Measurements from ENCODE around the gene SPTB.

Gene SPTB

GRCh38 chr14:64763801-64764621 is 115.7 kb downstream of the SPTB start:
- peak in 2 of 3 experiments; percentile 38 to 48 for DNase-seq

GRCh38 chr14:64763085-64763782 is 116.5 kb downstream of the SPTB start:
- DNase-seq, result no peak

DNA sequence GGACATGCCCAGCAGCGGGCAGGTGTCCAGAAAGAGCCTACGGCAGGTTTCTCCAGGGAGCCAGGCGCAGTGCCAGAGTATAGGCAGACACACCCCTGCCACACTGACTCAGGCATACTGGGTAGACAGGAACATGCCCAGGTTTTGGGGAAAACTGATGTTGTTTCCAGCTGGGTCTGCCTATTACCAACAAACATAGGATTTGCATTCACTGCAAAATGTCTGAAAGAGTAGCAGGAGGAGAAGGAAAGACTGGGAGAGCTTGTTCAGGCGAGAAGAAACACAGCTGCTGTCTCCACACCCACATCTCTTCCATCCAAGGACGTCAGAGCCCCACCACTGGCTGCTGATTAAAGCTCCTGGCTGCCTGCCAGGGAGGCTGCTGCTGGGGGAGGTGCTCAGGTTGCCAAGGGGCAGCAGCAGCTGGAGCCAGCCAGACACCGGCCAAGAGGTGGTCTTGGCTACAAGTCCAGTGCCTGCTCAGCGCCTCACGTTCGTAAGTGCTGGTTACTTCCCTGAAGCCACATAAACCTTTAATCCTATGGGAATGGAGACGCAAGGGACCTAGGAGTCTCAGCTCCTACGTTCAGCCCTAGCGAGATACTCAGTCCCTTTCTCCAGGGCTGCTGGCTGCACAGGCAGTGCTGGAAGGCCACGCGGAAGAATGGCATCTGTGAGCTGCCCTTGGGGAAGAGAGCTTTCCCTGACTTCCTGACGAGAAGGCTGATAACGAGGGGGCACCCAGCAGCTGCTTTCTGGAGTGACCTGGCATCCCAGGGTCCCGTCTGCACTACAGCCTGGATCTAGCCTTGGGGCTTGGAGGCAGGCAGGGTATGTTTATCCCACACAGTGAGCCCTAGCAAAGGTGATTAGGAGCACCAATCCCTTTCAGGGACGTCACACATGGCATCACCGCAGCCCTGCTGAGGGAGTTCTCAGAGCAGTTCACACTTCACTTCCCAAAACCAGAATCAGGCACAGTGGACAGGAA is 117.4 kb downstream of the SPTB start:
- peak; percentile 82 to 92 (median 92) for DNase-seq

DNA sequence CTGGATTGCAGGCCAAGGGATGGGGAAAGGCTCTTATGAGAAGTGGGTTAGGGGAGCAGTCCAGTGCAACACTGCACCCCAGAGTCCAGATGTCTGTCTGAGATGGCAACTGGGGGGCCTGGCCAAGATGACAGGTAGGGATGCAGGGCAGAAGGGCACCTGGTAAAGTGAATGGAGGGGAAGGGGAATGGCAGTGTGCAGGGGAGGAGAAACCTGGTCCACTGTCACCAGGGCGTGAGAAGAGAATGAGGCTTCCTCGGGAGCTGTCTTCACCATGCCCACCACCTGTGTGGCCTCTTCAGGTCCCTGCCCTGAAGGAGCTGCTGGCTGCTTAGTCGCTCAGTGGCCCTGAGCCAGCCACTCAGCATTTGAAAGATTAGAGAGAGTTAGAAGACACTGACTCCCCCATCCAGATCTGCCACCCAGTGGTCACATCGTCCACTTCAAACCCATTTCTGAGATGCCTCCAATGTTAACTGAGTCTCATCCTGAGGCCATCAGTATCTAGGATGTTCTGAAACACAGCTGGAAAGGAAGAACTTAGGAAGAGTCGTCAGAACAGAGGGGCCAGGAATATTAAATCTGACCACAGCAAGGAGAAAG is 118.2 kb downstream of the SPTB start:
- no peak for DNase-seq

- DNase-seq, result peak in 1 of 3 experiments; percentile 1
Measured at GRCh38 chr14:64760916-64761315, 118.8 kb downstream of the SPTB start.

GRCh38 chr14:64760146-64760755 is 119.5 kb downstream of the SPTB start:
- peak; percentile 18 to 22 (median 20) for DNase-seq

DNA sequence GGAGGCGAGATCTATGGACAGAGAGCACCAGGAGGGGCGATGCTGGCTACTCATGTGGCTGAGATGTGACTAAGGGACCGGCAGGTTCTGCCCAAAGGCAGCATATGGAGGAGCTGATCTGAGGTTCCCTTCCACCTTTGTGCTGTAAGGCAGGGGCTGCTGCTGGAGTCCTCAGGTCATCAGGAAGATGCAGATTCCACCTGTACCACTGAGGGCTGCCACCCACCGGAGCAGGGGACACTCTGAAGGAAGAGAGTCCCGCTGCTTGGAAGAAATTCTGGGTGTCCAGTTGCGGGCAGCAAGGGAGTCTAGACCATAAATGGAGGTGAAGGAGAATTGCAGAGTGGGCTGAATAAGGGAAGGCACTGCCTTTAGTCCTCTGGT is 120.2 kb downstream of the SPTB start:
- DNase-seq, result no peak

- peak in 1 of 3 experiments; percentile 1 for DNase-seq
Measured at GRCh38 chr14:64758691-64759554, 120.8 kb downstream of the SPTB start.

- DNase-seq, result peak in 2 of 3 experiments; percentile 24 to 42
Measured at GRCh38 chr14:64758025-64758521, 121.6 kb downstream of the SPTB start.

DNA sequence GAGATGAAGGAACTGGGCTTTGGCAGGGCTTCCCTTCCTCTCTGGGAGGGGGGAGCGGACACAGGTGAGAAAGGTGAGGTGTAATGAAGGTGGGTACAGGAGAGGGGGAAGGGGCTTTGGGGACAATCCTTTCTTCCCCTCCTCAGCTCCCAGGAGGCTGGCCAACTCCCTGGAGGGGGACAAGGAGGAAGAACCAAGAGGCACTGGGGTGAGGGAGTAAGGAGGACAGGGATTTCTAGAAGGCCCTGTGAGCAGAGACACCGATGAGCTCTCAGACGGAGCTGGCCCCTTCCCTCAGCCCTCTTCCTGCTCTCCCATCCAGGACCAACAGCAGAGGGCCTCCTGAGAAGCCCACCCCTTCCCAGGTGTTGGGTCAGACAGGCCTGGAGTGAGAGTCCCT is 122.1 kb downstream of the SPTB start:
- DNase-seq, result no peak

- no peak for DNase-seq
Measured at GRCh38 chr14:64756712-64757111, 123.0 kb downstream of the SPTB start.

- peak in 1 of 3 experiments; percentile 79 for DNase-seq
Measured at GRCh38 chr14:64755781-64756221, 123.9 kb downstream of the SPTB start.

- DNase-seq, result no peak
Measured at GRCh38 chr14:64754685-64755084, 125.0 kb downstream of the SPTB start.

- no peak for DNase-seq
Measured at GRCh38 chr14:64753999-64754398, 125.7 kb downstream of the SPTB start.

DNA sequence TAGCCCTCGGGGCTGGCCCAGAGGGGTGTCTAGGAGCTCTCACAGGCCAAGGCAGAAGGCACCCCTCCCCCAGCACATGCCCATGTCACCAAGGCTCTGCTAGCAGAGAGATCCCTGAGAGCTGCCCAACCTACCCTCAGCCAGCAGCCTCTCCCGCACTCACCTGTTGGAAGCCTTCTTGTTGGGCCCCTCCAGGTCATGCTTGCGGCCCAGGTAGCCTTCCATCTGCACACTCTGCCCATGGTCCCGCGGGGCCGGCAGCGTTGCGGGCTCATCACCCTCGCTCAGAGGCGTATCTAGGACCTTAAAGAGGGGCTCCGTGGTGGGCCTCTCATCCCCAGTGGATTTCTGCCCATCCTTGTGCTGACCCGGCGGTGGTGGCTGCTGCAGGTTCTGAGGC is 126.3 kb downstream of the SPTB start:
- no peak for DNase-seq

DNA sequence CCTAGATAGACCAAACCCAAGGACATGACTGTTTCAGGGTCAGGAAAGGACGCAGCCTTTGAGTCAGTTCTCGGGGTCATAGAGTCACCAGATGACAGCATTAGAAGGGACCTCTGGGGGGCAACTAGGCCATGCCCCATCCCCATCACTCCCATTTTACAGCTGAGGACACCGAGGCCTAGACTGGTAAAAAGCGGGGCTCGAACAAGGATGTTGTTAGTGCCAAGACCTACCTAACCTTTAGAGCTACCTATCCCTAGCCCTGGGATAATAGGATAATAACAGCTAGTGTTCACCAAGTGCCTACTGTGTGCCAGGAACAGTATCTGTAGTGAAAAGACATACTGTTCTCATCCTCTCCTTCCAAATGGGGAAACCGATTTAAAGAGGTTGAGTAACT is 126.8 kb downstream of the SPTB start:
- no peak for DNase-seq

- DNase-seq, result no peak
Measured at GRCh38 chr14:64748995-64749714, 130.6 kb downstream of the SPTB start.

DNA sequence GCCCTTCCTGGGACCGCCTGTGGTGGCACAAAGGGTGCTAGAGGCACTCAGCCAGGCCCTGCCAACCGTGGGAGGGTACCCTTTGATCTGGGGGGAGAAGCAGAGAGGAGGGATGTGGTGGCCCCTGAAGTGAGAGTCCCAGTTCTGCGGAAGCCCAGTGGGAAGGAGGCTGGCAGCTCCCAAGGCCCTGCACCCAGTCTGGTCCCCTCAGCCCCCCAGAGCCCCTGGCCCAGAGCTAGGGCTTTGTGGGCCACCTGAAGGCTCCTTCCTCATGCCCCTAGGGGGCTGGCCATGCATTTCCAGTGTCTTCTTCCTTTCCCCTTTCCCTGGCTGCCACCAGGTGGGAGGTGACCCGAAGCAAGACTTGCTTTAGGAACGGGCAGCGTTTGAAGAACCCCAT is 131.2 kb downstream of the SPTB start:
- no peak for DNase-seq

DNA sequence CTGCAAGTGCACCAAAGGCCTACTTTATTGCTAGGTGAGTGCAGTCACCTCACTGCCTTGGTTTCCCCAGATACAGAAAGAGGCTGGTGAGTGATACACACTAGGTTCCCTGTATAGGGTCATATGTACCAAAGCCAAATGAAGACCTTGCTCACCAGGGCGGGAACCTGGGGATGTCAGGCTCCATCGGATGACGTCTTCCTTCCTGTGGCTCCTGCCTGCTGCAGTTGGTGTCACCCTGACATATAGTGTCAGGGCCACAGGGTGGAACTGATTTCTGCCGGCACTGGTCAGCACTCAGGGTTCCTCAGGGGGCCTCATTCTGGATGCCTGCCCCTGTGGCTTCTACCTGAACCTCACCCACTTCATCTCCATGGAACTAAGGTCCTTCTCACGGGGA is 132.4 kb downstream of the SPTB start:
- no peak for DNase-seq

Measured in NCI-H1417 (cell line).